Islet of Langerhans (tissue), 1 donor: ENCODE measurements around the gene EIF4A2.

ENCODE experiments used
- FAIRE-seq: peaks from one replicate; lab custom pipeline; 2011; peaks lifted over from hg19 to GRCh38; lab: Jason Lieb, UNC

Gene EIF4A2

DNA sequence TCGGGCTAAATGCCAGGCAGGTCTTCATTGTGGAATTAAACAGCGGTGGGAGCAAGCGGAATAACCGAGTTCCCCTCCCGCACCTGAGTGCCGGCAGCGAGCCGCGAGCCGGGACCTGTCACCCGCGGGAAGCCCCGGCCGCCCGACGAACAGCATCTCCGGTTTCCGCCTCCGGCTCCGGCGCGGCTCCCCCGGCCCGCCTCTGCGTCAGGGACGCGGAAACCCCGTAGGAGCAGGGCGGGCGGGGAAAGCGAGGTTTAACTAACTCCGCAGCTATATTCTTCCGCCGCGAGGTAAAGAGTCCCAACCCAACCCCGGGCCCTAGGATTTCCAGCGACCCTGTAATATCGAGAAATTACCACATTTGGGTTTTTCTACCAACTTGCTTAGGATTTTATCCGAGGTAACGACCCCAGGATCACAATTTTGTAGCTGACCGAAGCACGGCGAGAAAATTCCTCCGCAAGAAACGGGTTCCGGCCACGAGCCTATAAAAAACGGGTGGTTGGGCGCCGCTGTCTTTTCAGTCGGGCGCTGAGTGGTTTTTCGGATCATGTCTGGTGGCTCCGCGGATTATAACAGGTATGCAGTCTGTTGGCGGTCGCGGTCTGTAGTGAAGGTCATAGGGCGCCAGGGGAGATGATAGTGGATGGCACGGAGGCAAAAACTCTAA, at the start of gene EIF4A2:
Gene EIF4A2 (plus strand): TSS at position 520 of the 673 bp plus-strand sequence. CDS start 34 bp downstream, at position 554.
- FAIRE-seq = no peak

DNA sequence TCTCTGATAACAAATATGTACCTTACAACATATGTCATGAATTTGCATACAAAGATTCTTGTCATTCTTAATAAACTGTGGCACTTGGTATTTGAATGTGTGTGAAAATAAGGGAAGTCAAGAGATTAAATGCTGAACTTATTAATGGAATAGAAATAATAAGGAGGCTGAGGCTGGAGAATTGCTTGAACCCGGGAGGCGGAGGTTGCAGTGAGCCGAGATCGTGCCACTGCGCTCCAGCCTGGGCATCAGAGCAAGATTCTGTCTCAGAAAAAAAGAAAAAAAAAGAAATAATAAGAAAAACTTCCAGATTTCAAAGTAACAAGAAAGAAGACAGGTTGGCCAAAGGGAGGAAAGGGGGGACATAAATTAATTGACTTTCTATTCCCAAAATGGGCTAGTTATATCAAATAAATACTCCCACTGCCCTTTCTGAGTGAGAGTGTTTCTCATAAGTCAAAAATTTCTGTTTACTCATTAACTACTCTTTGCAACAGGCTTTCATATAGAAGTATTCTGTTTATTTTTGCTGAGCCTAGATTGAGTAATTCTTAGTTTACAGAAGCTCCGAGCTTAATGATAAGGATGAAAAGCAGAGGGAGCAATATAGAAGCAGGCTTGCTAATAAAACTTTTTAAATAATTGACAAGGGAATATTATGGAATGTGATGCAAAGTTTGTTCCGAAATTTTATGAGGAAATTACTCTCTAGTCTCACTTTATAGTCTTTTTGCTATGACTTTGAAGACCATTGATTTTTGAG, 40.6 kb upstream of the EIF4A2 start:
- FAIRE-seq = no peak

DNA sequence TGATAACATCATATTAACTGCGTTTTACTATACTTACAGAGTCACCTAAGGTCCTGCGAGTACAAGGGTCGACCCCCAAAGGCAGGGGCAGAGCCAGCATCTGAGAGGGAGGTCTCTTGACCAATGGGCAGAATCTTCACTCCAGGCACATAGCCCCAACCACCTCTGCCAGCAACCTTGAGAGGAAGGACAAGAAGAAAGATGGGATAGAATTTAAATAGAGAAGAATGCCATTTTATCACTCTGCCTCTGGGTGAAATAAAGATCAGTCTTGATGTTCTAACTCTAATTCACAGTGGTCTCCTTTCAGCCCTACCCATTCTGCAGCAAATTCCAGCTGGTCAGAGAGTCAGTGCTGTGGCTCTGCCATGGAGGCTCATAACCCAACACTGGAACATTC, 39.7 kb upstream of the EIF4A2 start:
- no peak for FAIRE-seq

DNA sequence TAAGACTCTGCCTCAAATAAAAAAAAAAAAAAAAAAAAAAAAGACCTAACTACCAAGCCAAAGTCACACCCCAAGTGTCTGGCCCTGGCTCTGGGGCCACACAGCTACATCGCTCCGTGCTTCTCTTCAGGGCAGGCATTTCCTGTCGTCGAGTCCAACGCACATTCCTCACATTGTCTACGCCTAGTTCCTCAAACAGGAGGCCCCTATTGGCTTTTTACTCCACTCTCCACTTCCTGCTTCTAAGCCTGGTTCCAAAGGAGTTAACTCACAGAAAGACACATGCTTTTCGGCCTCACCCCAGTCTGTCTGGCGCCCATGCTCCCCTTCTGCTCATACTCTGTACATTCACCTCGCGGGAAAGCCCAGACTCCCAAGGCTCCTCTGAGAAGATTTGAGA, 37.4 kb upstream of the EIF4A2 start:
- FAIRE-seq = no peak

DNA sequence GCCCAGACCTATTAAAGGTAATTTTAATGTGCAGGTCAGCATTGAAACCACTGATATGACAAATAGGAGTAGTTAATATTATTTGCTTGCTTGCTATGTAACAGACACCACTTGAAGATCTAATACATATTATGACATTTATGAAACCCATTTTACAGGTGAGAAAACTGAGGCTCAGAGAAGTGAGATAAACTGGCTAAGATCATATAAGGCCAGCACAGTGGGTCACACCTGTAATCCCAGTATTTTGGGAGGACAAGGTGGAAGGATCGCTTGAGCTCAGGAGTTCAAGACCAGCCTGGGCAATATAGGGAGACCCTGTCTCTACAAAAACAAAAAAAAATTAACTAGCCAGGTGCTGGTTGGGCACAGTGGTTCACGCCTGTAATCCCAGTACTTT, 33.1 kb upstream of the EIF4A2 start:
- FAIRE-seq = no peak

DNA sequence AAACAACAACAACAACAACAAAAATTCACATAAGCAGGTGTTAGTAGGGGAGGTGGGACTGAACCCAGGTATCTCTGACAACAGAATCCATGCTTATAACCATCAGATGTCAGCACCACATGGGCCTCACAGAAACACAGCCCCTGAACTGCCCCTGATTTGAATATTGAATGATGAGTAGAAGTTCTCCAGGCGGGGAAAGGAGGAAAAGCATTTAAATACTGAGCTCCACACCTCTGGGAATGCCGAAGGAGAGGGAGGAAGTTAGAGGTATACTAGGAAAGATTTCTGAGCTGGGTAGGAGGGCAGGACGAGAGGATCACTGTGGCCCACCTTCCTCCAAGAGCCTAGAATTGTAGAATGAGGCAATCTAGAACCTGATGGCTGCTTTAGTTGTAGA, 31.9 kb upstream of the EIF4A2 start:
- no peak for FAIRE-seq

DNA sequence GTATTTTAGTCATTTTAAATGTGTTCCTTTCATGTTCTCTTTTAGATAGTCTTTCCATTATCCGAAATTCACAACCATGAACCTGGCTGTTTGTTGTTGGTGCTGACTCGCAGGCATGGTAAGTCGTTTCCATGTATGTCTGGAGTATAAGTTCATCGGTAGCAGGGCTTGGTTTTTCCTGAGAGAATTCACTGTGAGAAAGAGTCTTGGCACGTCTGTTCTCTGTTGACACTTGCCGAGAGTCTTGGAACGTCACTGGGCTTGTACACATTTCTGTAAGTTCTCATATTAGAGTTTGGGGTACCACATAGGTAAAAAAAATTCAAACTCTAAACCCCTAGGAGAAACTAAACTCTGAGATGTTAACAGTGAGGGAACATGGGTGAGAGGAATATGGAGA, 29.4 kb upstream of the EIF4A2 start:
- no peak for FAIRE-seq

DNA sequence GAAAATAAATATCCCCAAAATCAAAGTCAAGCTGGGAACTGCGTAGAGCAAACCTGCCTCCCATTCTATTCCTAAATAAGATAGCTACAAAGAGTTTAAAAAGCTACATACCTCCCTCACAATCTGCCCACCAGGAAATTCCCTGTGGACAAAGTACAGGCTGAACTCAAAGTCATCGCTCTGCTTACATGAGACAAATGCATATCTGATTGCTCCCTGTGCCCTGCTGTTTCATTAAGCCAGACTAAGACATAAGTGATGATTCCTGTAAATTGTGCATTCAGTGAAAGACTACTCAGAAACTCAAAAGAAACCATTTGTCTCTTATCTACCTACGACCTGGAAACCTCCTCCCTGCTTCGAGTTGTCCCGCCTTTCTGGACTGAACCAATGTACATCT, 28.5 kb upstream of the EIF4A2 start:
- FAIRE-seq = no peak

DNA sequence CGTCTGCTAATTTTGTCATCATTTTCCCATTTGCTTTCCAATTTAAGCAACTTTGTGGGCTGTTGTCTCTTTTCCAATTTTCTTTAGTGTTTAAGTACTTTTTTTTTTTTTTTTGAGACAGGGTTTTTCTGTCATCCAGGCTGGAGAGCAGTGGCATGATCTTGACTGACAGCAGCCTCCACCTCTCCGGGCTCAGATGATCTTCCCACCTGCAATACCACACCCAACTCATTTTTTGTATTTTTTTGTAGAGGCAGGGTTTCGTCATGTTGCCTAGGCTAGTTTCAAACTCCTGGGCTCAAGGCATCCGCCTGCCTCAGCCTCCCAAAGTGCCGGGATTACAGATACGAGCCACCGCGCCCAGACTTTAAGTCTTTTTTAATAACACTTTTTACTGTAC, 26.2 kb upstream of the EIF4A2 start:
- no peak for FAIRE-seq

DNA sequence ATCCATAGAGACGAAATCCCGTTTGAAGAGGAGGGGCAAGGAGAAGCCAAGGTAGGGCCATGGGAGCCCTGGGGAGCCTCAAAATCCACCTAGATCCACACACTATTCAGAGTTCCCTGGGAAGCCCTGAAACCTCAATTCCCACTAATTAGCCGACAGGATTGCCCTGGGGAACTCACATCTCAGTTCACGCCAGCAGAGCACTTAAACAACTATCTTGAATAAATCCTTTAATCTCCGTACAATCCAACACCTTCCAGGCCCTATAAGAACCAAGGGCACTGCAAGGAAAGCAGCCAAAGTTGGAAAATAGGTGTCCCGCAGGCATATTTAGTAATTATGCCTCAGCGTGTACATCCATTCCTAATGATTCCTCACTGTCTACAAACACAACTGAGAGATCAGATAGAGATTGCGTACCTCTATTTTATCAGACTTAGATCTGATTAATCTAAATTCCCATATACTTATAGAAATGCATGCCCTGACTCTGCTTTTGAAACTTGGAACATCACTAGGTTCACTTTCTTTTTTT, 25.6 kb upstream of the EIF4A2 start:
- FAIRE-seq = no peak

DNA sequence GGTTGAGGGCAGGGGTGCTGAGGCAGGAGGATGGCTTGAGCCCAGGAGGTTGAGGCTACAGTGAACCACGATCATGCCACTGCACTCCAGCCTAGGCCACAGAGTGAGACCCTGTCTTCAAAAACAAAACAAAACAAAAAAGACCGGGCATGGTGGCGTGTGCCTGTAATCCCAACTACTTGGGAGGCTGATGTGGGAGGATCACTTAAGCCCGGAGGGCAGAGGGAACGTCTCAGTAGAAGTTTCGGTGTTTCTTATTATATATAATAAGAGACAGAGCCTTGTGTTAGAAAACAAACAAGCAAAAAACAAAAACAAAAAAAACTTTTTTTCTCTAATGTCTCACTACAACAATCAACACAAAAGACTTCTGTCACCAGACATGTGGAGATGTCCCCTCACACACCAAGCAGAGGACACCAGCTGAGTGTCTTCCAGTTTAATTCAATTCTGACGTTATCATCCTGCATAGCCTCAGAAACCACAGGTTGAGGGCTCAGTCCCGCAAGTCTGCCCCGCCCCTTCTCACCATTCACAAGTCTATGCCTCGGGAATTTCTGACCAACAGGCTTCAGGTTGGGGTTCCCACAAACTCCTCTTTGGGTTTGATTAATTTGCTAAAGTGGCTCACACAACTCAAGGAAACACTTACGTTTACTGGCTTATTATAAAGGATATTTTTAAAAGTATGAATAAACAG, 24.0 kb upstream of the EIF4A2 start:
- no peak for FAIRE-seq

DNA sequence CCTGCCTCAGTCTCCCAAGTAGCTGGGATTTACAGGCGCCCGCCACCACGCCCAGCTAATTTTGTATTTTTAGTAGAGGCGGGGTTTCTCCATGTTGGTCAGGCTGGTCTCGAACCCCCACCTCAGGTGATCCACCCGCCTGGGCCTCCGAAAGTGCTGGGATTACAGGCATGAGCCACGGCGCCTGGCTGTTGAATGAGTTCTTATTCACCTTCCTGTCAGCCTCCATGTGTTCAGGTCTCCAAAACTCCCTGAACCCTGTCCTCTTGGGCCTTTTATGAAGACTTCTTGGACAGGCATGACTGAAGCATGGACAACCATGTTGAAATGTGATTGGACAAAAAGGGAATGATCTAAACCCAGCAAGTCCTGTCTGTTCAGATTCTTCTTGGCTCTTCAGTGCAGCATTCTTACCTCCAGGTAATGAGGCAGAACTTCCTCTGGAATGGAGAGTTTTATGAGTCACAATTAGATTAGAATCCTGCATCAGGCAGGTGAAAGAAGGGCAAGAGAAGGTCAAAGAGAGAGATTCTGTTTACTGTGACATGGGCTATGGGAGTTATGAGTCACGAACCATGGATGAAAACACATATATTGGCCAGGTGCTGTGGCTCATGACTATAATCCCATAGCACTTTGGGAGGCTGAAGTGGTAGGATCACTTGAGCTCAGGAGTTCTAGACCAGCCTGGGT, 23.1 kb upstream of the EIF4A2 start:
- FAIRE-seq = no peak

DNA sequence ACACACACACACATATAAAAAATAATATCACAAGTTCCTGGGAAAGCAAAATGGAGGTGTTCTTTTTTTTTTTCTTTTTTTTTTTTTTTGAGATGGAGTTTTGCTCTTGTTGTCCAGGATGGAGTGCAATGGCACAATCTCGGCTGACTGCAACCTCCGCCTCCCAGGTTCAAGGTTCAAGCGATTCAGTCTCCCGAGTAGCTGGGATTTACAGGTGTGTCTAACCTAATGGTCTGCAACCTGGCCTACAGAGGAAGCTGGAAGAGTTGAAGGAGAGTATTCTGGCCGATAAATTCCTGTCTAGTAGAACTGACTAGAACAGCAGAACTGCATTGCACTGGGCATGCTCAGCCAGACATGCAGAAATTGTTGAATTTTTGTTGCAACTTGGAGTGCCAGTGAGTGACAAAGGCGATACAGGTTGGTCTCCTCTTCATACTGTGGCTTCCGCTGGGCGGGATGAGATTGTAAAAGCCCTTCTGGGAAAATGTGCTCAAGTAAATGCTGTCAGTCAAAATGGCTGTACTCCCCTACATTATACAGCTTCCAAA, 22.4 kb upstream of the EIF4A2 start:
- no peak for FAIRE-seq

DNA sequence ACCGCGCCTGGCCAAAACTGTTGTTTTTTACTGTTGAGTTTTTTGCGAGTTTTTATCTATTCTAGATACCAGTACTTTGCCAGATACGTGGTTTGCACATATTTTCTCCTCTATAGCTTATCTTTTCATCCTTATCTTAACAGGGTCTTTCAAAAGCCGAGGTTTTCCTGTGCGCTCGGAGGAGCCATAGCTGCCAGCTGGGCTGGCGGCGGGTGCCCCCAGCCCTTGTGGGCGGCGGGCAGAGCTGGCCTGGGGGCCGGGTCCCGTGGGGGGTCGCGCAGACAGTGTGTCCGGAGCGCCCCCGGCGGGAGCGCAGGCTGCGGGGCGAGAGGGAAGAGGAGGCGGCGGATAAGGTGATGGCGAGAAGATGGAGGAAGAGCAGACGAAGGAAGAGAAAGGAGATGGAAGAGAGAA, 11.1 kb upstream of the EIF4A2 start:
- FAIRE-seq = no peak

DNA sequence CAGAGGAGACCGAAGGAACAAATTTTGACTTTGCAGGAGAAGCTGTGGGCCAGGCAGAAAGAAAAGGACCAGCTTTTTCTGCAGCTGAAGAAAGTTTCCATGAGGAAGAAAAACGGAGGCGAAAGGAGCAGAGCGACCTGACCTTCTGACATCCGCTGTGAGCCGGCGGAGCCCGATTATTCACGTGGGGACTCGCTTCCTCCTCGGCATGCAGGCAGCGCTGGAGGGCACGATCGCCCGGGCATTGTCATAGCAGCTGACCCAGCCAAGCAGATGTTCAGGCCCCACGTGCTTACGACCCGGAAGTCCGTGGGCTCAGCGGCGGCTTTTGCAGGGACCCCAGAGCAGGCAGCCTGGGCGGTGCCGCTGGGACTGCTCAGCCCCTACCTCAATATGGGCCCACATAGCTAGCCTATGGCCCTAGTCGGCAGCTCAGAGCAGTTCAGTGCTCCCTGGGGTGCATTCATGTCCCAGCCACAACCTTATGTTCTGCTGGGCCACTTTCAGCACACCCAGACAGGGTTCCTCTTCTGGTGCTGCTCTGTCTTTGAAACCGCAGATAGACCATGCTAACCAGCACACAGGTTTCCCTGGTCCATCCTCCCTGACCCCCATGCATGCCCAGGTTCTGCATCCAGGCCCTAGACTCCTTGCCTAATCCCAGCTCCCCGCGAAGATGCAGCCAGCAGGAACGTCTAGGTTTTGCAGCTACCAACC, 10.5 kb upstream of the EIF4A2 start:
- FAIRE-seq = no peak

DNA sequence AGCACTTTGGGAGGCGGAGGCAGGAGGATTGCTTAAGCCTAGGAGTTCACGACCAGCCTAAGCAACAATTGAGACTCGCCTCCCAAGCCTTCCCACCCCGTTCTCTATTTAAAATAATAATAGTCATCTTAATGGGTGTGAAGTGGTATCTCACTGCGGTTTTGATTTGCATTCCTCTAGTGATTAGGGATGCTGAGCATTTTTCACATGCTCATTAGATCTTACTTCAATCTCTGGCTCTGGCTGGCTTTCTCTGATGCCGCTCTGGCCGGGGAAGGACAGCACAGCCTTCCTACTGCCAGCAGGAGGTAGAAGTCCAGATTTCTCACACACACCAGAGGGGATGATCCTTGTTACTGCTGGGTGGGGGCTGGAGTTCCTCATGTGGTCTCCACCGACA, 7.4 kb upstream of the EIF4A2 start:
- no peak for FAIRE-seq

DNA sequence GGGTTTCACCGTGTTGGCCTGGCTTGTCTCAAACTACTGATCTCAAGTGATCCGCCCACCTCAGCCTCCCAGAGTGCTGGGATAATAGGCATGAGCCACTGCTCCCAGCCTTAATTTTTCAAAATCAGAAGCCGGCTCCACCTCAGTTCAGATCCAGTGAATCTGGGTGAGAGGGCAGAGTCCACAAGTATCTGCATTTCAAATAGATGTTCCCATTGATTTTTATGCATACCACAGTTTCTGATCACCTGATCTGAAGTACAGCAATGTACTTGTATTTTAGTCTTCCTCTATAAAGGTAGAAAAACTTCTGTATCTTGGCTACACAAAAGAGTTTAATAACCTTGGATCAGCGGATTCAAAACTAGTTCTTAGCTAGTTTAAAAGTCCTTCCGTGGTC, 4.2 kb upstream of the EIF4A2 start:
- FAIRE-seq = no peak

DNA sequence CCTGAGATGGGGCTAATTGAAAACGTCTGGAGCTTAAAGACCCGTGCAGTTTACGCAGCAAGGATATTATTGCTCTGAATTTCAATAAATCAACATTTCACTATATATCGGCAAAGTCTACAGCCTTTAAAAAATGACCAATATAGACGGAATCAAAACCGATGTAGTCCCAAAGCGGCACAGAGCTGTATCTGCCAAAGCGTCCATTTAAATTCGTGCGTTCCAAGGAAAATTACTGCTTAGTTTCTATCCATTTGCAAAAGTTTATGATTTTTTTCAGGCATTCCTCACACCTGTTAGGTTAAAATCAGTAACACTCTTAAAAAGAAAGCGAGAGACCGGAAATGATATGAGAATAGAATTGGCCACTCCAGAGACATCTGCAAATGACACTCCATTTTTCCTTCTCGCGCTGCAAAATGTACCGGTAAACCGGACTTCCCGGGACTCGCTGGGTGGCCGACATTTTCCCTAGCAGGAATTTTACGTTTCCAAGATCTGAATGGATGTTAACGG, 777 bp upstream of the EIF4A2 start:
- no peak for FAIRE-seq

DNA sequence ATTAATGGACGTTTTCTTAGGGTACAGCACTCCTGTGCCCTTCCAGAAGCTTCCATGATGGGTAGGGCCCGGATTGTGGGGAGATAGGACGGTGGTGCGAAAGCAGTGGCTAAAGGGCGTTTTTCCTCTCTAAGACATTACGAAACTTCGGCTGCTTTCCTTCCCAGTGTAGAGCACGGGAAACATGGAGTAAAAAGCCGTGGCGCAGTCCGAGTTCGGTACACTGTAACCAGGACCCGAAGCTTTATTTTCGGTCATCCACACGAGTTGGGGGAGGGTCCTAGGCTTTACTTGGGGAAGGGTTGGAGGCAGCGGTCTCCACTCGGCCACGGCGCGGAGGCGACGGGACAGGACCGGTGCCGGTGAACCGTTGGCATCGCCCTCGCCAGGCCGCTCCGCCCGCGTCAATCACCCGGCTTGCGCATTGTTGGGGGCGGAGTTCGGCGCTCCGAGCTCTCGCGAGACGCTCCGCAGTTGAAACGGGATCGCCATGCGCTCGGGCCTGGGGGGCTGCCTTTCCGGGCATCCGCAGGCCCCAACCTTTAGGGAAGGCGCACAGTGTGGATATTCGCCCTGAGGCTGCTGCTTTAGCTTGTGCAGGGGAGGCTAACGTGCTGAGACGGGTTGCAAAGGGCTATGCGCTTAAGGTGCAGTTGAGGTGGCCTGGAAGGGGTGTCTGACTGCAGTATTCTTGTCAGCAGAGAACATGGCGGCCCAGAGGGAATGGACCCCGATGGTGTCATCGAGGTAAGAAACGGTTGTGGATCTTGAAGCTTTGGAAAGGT, 546 bp downstream of the EIF4A2 start:
- FAIRE-seq = no peak

DNA sequence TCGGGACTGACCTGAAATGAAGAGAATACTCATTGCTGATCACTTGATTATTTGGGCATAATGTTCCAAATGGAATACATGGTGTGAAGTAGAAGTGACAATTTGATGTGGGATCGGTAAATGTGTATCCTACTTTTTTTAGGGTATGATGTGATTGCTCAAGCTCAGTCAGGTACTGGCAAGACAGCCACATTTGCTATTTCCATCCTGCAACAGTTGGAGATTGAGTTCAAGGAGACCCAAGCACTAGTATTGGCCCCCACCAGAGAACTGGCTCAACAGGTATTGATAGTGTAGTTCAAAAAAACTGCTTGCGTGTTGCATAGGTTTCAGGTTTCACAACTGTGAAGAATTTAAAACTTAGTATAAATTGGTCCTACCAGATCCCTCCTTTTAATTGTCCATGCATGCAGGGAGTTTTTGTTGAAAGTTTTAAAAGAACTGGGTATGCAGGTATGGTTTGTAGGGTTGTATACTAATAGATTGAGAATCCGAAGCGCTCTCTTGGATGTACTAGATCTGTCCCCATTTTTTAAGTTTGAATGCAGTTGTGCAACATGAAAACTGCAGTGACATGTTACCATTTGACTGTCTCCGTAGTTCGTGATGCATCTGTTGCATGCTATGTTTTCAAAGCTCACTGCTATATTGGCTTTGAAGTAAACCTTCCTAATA, 1.6 kb downstream of the EIF4A2 start:
- no peak for FAIRE-seq
